Thoracic aorta (tissue), 2 donors: ENCODE measurements around the gene TNFRSF19. TPM values are rescaled to one million over a fixed set of nuclear protein-coding genes. Genes with fewer than 3 reads are reported as not detected.
A peak's percentile ranks its signal among the peaks of the same experiment; 100 is the strongest.

Source experiments
- ATAC-seq: fragments of 150-250 bp; one replicate; pipeline ENCODE4 v1.8.0; 2017; ENCODE audit warnings: low read depth; ENCODE audit not compliant: insufficient number of reproducible peaks, low FRiP score
- DNase-seq: peaks from one replicate; pipeline ENCODE4 v3.0.0-alpha.2; 2020; ENCODE audit warnings: low spot score
- H3K27ac ChIP-seq, 2 donors: fragments of 200-600 bp; sonication (generic); 1 replicate in 1 of 2; 2 replicates in 1 of 2; pipeline ENCODE4 v1.5.1; 2016; ENCODE audit warnings: mild to moderate bottlenecking in 2 of 2, moderate library complexity in 2 of 2
- H3K27me3 ChIP-seq: fragments of 200-600 bp; sonication (generic); replicated peaks from 2 replicates; pipeline ENCODE4 v1.6.0; 2016; ENCODE audit warnings: mild to moderate bottlenecking; ENCODE audit not compliant: insufficient read depth
- H3K36me3 ChIP-seq: fragments of 200-600 bp; sonication (generic); one replicate; pipeline ENCODE4 v1.5.1; 2016
- H3K4me1 ChIP-seq, 2 donors: fragments of 200-600 bp; sonication (generic); 1 replicate in 1 of 2; 2 replicates in 1 of 2; pipeline versions ENCODE4 v1.5.1 to v1.6.0; 2016; ENCODE audit warnings: low read depth in 2 of 2, mild to moderate bottlenecking in 1 of 2; ENCODE audit not compliant: control insufficient read depth in 1 of 2
- H3K4me3 ChIP-seq: fragments of 200-600 bp; sonication (generic); 2 replicates; pipeline ENCODE4 v1.5.1; 2016; ENCODE audit warnings: mild to moderate bottlenecking
- H3K9me3 ChIP-seq: fragments of 200-600 bp; sonication (generic); 2 replicates; pipeline ENCODE4 v1.5.1; 2016
- total RNA-seq, 2 donors: library from RNA; depleted of rRNA; stranded (reverse); fragments of >200 nt; gene quantifications; one replicate each; pipeline versions ENCODE4 v1.1.0 to v1.2.3, GENCODE V29; 2016
- TF ChIP-seq, protein P1 (sequence below): fragments of 200-600 bp; sonication (generic); IDR thresholded peaks from one replicate; pipeline ENCODE4 v1.5.1; 2019; ENCODE audit warnings: antibody characterized with exemption

TNFRSF19 gene
- total RNA-seq, 2 donors from 2014 or later: 1.4 to 7.6 TPM

DNA sequence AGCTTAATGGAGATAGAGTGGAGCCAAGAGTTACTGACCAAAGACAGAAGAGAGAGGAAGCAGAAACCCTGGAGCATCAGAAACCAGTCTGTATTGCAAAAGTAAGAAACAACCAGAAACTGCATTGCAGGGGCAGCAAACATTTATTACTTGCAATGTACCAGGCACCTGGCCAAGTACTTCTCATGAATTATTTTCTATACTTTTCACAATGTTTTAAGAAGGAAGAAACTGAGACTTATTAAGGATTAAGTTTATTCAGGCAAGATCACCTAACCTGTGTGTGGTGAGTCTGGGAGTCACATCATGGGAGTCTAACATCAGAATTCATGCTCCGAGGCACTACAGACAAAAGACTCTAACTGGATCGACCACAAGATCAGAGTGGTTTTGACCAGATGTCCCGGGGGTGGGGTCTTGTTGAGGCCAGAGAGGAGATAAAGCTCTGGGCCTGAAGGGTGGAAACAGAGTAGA lies 47.4 kb downstream of the TNFRSF19 start:
- DNase-seq (no peak), ATAC-seq (no peak)
- H3K27me3 ChIP-seq: no peaks in the 10 kb centered on the region
- no peak overlapping the region for H3K27ac ChIP-seq
- H3K9me3 ChIP-seq: no peaks in the 10 kb centered on the region
- TF ChIP-seq, protein P1, sequence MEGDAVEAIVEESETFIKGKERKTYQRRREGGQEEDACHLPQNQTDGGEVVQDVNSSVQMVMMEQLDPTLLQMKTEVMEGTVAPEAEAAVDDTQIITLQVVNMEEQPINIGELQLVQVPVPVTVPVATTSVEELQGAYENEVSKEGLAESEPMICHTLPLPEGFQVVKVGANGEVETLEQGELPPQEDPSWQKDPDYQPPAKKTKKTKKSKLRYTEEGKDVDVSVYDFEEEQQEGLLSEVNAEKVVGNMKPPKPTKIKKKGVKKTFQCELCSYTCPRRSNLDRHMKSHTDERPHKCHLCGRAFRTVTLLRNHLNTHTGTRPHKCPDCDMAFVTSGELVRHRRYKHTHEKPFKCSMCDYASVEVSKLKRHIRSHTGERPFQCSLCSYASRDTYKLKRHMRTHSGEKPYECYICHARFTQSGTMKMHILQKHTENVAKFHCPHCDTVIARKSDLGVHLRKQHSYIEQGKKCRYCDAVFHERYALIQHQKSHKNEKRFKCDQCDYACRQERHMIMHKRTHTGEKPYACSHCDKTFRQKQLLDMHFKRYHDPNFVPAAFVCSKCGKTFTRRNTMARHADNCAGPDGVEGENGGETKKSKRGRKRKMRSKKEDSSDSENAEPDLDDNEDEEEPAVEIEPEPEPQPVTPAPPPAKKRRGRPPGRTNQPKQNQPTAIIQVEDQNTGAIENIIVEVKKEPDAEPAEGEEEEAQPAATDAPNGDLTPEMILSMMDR: no peak
- H3K4me1 ChIP-seq: no peaks in the 10 kb centered on the region
- H3K4me3 ChIP-seq: no peak overlapping the region
- H3K36me3 ChIP-seq: no peaks in the 10 kb centered on the region

DNA sequence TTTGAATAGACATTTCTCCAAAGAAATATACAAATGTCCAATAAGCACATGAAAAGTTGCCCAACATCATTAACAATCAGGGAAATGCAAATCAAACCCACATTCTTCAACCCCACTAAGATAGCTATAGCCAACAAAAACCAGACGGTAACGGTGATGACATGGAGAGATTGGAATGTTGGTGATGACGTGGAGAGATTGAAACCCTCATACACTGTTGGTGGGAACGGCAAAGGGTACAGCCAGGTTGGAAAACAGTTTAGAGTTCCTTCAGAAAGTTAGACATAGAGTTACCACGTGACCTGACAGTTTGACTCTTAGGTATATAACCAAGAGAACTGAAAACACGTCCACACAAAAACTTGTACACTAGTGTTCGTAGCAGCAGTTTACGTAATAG lies 48.1 kb downstream of the TNFRSF19 start:
- ATAC-seq: peak; percentile 64

DNA sequence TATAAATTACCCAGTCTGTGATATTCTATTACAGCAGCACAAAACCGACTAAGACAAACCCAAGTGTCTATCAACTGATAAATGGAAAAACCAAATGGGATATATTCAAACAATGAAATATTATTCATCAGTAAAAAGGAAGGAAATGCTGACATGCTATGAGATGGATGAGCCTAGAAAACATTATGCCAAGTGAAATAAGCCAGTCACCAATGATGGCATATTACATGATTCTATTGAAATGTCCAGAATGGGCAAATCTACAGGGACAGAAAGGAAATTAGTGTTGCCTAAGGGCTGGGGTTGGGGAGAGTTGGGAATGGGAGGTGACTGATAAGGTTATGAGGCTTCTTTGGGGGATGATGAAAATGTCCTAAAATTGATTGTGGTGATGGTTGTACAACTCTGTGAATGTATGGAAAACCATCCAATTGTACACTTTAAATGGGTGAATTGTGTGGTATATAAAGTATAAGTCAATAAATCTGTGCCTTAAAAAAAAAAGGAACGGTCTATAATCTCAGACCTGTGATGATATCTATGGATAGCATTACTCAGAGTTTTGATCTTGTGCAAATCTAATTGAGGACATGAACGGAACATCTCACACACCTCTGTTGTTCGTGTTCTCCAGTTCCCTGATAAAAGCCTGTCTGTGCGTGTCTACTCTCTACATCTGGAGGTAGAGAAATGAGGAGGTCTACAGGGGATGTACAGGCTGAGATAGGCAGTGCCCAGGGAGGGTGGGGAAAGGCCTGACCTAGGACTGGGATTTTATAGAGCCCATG lies 49.0 kb downstream of the TNFRSF19 start:
- Histone ChIP-seq H3K9me3 (no peaks in the 10 kb centered on the region), H3K36me3 (no peaks in the 10 kb centered on the region), H3K27ac (no peak overlapping the region), H3K4me3 (no peak overlapping the region), H3K27me3 (no peaks in the 10 kb centered on the region), H3K4me1 (no peaks in the 10 kb centered on the region)
- TF ChIP-seq, protein P1: no peak
- DNase-seq: no peak
- ATAC-seq: no peak

More for the DNA sequence above, 48.1 kb downstream of the TNFRSF19 start:
- Histone ChIP-seq H3K36me3 (no peaks in the 10 kb centered on the region), H3K4me3 (no peak overlapping the region), H3K27ac (no peak overlapping the region), H3K9me3 (no peaks in the 10 kb centered on the region), H3K27me3 (no peaks in the 10 kb centered on the region), H3K4me1 (no peaks in the 10 kb centered on the region)
- TF ChIP-seq, protein P1: no peak
- no peak for DNase-seq

DNA sequence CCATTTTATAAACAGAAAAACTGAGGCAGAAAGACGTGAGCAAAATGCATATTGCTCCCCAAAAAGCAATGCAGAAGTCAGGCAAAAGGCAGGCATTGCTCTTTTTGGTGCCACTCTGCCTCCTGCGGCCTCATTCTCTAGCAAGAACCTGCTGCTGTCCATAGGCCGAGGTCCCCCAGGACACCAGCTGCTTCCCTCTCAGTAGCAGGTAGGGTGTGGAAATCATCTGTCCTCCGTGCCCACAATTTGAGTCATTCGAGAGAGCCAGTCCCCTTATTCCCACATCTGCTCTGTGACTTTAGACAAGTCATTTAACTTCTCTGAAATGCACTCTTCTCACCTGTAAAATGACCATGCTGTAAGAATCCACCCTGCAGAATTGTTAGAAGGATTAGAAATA lies 50.0 kb downstream of the TNFRSF19 start:
- H3K36me3 ChIP-seq: no peaks in the 10 kb centered on the region
- DNase-seq (no peak), ATAC-seq (no peak)
- H3K4me3 ChIP-seq: no peak overlapping the region
- H3K4me1 ChIP-seq: no peaks in the 10 kb centered on the region
- H3K9me3 ChIP-seq: no peaks in the 10 kb centered on the region
- no peak overlapping the region for H3K27ac ChIP-seq
- H3K27me3 ChIP-seq: no peaks in the 10 kb centered on the region
- TF ChIP-seq, protein P1: no peak

DNA sequence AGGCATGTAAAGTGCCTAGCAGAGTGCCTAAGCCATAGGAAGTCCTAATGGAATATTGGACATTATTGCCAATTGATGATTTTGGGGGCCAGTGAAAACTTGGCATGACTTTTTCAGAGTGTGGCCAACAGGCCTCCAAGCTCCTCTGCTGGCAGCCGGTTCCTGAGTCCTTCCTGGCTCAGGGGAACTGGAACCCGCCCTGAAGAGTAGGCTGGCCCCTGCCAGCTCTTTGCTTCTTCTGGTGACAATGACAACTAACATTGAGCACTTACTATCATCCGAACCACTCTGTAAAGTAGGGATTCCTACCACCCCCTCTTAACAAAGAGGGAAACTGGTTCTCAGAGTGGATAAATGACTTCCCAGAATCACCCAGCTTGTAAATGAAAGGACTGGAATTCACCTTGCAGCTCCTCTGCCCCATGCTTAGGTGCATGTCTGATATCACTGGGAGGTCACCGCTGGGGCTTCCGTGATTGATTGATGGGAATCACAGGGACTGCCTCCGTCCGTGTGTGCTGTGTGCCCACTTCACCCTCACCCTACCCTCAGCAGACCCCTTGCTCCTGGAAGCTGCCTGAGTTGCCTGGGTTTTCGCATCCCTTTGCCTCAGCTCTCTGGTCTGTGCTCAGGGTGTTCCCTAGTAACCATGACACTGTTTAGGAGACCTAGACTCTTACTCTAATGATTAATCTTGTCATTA lies 50.6 kb downstream of the TNFRSF19 start:
- DNase-seq (no peak), ATAC-seq (no peak)
- TF ChIP-seq, protein P1: no peak
- Histone ChIP-seq H3K36me3 (no peaks in the 10 kb centered on the region), H3K27ac (no peak overlapping the region), H3K4me3 (no peak overlapping the region), H3K4me1 (no peaks in the 10 kb centered on the region), H3K27me3 (no peaks in the 10 kb centered on the region), H3K9me3 (no peaks in the 10 kb centered on the region)
